ENCODE results near the gene ZMYND11.

- no peak for TF ChIP-seq POLR2AphosphoS5 (IDR thresholded peaks at IDR 0.05)
- no peak for TF ChIP-seq POLR2A (IDR thresholded peaks at IDR 0.05)
- TF ChIP-seq CTCF (IDR thresholded peaks at IDR 0.05) = no peak
- no peak for TF ChIP-seq EP300 (IDR thresholded peaks at IDR 0.05)
These were observed 143.5 kb downstream of the ZMYND11 start for GRCh38 chr10:278707-279106.

All from sigmoid colon (tissue), 4 donors.